ENCODE data around the gene GIGYF1.

- no peak for TF ChIP-seq CTCF (IDR thresholded peaks at IDR 0.05)
- TF ChIP-seq EP300 (IDR thresholded peaks at IDR 0.05) = no peak
- TF ChIP-seq POLR2AphosphoS5 (IDR thresholded peaks at IDR 0.05) = no peak
- no peak for TF ChIP-seq POLR2A (IDR thresholded peaks at IDR 0.05)
Observed at GRCh38 chr7:100696123-100696521, 2.1 kb upstream of the GIGYF1 start.
